GM23248 (cell line): Measurements from ENCODE around the gene PDE3B.

Experiments used
- EZH2 ChIP-seq: fragments of 200-600 bp; sonication (generic); IDR thresholded peaks from 2 replicates; pipeline ENCODE4 v1.6.1; 2018; ENCODE audit warnings: antibody characterized with exemption, mild to moderate bottlenecking; ENCODE audit not compliant: insufficient read depth, poor library complexity, severe bottlenecking
- EZH2phosphoT487 ChIP-seq: fragments of 200-600 bp; sonication (generic); IDR thresholded peaks from 2 replicates; pipeline ENCODE4 v1.6.1; 2018; ENCODE audit warnings: antibody characterized with exemption, moderate library complexity, mild to moderate bottlenecking, low read depth; ENCODE audit not compliant: insufficient read depth

GRCh38 chr11:14821031-14821430 lies 177.4 kb downstream of the PDE3B start:
- TF ChIP-seq EZH2 (no peak), EZH2phosphoT487 (no peak)
